DMS 273 (cell line): Measurements from ENCODE around the gene GARIN3.

Experiments used
- DNase-seq: peaks from one replicate; lab custom pipeline; 2025; ENCODE audit not compliant: unreplicated experiment; lab: John Stamatoyannopoulos, UW

The GARIN3 gene

GRCh38 chr5:157148734-157149615, 17.1 kb downstream of the GARIN3 start:
- DNase-seq, result peak; percentile 85

- DNase-seq, result peak; percentile 84
These were observed 22.7 kb downstream of the GARIN3 start for GRCh38 chr5:157143127-157143971.

- peak; percentile 99 for DNase-seq
These were observed 23.5 kb downstream of the GARIN3 start, which contains the start of gene MED7 for GRCh38 chr5:157142317-157143126. MED7 (minus strand) TSS chr5:157142865; CDS start chr5:157139431, 3,434 bp downstream.

GRCh38 chr5:157137691-157138090, 28.4 kb downstream of the GARIN3 start:
- DNase-seq, result no peak

GRCh38 chr5:157132281-157132612, 33.8 kb downstream of the GARIN3 start:
- no peak for DNase-seq

- DNase-seq, result peak; percentile 5
These were observed 35.1 kb downstream of the GARIN3 start for GRCh38 chr5:157130925-157131324.

- DNase-seq, result no peak
These were observed 44.4 kb downstream of the GARIN3 start for GRCh38 chr5:157121709-157122108.

GRCh38 chr5:157120102-157120501, 46.0 kb downstream of the GARIN3 start:
- no peak for DNase-seq

GRCh38 chr5:157116483-157116954, 49.5 kb downstream of the GARIN3 start:
- no peak for DNase-seq

GRCh38 chr5:157115502-157115901, 50.6 kb downstream of the GARIN3 start:
- no peak for DNase-seq

- DNase-seq, result no peak
These were observed 51.1 kb downstream of the GARIN3 start for GRCh38 chr5:157115012-157115411.

- no peak for DNase-seq
These were observed 53.1 kb downstream of the GARIN3 start for GRCh38 chr5:157113002-157113401.
